Esophagus muscularis mucosa (tissue), 4 donors: ENCODE data around the gene USP28.

ENCODE experiments used
- EP300 ChIP-seq: sonication (generic); formaldehyde crosslinking; IDR thresholded peaks from one replicate; pipeline ENCODE4 v1.6.1; 2017; ENCODE audit warnings: antibody characterized with exemption
- POLR2A ChIP-seq: fragments of 450-650 bp; IDR thresholded peaks from one replicate; pipeline ENCODE4 v1.6.1; 2017; ENCODE audit warnings: antibody characterized with exemption, moderate library complexity, mild to moderate bottlenecking, low read depth
- POLR2AphosphoS5 ChIP-seq, 2 donors: sonication (generic); formaldehyde crosslinking; IDR thresholded peaks; one replicate each; pipeline ENCODE4 v1.6.1; 2017; ENCODE audit warnings: antibody characterized with exemption in 2 of 2
- TF ChIP-seq, protein P1 (sequence below), 3 experiments: fragments of 200-600 bp in 2 of 3; fragments of 450-650 bp in 1 of 3; sonication (generic) in 2 of 3; IDR thresholded peaks; one replicate each; pipeline ENCODE4 v1.5.1; 2017 to 2019; ENCODE audit warnings: antibody characterized with exemption in 3 of 3, mild to moderate bottlenecking in 2 of 3, moderate library complexity in 1 of 3

DNA sequence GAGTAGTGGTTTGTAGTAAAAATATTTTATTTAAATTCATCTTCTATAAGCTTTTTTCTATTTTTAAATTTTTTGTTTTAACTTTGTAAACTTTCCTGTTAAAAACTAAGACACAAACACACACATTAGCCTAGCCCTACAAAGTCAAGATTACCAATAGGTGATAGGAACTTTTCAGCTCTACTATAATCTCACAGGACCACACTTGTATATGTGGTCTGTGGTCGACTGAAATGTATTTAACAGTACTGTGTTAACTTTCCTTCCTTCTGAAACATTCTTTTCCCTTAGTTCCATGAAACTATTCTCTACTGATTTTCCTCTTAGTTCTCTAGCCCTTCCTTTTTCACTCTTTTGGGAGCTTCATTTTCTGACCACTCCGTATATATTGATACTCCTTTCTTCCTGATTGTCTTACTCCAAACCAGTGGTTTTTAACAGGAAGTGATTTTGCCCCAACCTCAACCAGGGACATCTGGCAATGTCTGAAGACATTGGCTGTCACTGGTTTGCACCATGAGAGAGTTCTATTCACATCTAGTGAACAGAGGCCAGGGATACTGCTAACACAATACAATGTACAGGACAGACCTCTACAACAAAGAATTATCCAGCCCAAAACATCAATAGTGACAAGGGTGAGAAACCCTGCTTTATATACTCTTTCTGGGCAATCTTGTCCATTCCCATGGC, 110.7 kb downstream of the USP28 start:
- TF ChIP-seq POLR2A, result no peak
- TF ChIP-seq, protein P1, sequence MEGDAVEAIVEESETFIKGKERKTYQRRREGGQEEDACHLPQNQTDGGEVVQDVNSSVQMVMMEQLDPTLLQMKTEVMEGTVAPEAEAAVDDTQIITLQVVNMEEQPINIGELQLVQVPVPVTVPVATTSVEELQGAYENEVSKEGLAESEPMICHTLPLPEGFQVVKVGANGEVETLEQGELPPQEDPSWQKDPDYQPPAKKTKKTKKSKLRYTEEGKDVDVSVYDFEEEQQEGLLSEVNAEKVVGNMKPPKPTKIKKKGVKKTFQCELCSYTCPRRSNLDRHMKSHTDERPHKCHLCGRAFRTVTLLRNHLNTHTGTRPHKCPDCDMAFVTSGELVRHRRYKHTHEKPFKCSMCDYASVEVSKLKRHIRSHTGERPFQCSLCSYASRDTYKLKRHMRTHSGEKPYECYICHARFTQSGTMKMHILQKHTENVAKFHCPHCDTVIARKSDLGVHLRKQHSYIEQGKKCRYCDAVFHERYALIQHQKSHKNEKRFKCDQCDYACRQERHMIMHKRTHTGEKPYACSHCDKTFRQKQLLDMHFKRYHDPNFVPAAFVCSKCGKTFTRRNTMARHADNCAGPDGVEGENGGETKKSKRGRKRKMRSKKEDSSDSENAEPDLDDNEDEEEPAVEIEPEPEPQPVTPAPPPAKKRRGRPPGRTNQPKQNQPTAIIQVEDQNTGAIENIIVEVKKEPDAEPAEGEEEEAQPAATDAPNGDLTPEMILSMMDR (IDR thresholded peaks at IDR 0.05), result no peak
- TF ChIP-seq EP300, result no peak
- TF ChIP-seq POLR2AphosphoS5 (IDR thresholded peaks at IDR 0.05), result no peak
